GM10266 (cell line): ENCODE measurements around the gene TFIP11.

Experiments
- DNase-seq: peaks from one replicate; pipeline ENCODE4 v3.0.0; 2012; ENCODE audit errors: extremely low spot score
- TF ChIP-seq, protein P1 (sequence below): IDR thresholded peaks from 2 replicates; pipeline ENCODE4 v1.5.1; 2012; ENCODE audit warnings: mild to moderate bottlenecking, low read depth; ENCODE audit not compliant: control insufficient read depth, insufficient read depth; ENCODE audit errors: missing control alignments

TFIP11 gene

DNA sequence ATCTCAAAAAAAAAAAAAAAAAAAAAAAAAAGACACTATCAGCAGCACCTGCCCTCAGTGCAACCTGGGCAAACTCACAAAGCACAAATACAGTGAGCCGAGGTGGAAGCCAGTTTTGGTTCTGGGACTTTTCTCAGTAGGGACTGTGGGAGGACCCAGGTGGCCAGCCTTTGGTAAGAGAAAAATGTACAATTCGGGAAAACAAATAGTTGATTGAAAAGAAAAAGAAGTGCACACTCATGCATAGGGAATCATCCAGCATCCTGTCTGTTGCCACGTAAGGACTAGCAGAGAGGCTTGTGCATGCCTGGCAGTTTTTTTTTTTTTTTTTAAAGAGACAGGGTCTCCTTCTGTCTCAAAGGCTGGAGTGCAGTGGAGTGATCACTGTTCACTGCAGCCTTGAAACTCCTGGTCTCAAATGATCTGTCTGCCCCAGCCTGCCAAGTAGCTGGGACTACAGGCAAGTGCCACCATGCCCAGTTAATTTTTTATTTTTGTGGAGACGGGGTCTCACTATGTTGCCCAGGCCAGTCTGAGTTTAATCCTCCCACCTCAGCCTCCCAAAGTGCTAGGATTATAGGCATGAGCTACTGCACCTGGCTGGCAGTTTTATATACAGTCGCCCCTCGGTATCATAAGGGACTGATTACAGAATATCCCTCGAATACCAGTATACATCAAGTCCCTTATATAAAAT is 40.9 kb upstream of the TFIP11 start:
- TF ChIP-seq, protein P1, sequence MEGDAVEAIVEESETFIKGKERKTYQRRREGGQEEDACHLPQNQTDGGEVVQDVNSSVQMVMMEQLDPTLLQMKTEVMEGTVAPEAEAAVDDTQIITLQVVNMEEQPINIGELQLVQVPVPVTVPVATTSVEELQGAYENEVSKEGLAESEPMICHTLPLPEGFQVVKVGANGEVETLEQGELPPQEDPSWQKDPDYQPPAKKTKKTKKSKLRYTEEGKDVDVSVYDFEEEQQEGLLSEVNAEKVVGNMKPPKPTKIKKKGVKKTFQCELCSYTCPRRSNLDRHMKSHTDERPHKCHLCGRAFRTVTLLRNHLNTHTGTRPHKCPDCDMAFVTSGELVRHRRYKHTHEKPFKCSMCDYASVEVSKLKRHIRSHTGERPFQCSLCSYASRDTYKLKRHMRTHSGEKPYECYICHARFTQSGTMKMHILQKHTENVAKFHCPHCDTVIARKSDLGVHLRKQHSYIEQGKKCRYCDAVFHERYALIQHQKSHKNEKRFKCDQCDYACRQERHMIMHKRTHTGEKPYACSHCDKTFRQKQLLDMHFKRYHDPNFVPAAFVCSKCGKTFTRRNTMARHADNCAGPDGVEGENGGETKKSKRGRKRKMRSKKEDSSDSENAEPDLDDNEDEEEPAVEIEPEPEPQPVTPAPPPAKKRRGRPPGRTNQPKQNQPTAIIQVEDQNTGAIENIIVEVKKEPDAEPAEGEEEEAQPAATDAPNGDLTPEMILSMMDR: no peak
- no peak for DNase-seq

GRCh38 chr22:26552466-26552865 is 40.2 kb upstream of the TFIP11 start:
- DNase-seq: no peak
- TF ChIP-seq, protein P1: no peak

DNA sequence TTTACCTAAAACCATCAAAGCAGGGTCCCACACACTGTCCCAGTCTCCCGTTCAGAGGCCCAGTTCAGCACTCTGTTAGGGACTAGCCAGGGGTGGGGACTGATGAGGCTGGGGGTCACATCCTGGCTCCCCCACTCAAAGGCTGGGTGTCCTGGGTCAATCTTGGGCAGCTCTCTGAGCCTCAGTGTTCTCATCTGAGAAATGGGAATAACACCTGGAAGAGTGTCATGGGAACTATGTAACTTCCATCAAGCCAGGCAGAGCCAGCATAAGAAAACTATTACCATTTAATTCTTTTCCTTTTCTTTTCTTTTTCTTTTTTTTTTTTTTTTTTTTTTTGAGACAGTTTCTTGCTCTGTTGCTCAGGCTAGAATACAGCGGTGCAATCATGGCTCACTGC is 39.3 kb upstream of the TFIP11 start:
- DNase-seq: no peak
- TF ChIP-seq, protein P1: no peak

DNA sequence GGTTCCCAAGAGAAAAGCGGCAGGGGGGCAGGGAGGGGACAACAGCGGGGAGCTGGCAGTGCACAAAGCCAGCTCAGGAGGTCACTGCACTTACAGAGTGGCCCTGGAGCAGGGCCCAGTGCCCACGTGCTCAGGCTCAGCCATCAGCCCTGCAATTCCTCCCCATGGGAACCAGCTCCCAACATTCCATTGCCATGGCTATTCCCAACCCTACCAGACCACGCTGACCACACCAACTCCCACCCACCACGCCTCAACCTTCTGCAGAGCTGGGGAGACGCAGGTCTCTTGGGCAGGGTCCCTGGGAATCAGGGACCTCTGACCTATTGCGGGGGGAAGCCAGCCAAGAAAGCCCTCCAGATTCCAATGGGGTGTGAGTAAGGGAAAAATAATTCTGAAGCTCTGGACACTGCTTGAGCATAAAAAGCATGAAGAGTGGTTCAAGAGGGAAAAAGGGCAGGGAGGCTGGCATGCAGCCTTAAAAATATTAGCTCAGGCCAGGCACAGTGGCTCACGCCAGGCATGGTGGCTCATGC is 38.3 kb upstream of the TFIP11 start:
- TF ChIP-seq, protein P1: no peak
- DNase-seq: no peak

DNA sequence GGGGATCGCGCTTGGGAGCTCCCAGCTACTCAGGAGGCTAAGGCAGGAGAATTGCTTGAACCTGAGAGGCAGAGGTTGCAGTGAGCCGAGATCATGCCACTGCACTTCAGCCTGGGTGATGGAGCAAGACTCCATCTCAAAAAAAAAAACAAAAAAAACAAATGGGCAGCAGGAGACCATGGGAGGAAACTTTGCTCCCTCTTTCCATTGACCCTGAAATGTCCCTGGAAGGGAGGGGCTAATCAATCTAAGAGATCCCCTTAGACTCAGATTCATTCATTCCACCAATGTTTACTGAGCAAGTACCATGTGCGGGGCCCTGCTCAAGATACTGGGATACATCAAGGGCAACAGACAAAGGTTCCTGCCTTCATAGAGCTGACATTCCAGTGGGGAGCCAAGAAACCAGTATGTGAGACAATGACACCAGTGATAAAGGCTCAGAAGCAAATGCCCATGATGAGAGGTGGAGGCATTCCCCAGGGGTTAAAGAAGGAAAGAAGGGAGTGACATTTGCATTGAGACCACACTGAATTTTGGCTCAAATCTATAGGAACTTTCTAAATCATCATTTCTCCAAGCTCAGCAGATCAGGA is 37.7 kb upstream of the TFIP11 start:
- no peak for DNase-seq
- TF ChIP-seq, protein P1: no peak

DNA sequence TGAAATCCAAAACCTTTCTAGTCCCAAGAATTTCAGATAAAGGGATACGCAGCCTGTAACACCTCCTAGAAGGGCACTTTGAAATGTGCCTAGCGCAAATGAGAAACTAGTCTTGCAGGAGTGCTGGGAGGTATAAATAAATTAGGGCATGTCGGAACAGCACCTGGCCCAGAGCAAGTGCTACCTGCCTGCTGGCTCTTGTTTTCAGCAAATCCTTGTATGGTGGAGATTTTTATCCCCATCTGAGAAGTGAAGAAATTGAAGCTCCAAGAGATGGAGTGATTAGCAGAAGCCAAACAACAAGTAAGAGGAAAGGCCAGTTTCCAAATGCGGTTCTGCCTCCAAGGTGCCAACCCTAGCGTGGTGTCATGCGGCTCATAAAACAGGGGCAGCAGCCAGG is 36.7 kb upstream of the TFIP11 start:
- DNase-seq: no peak
- TF ChIP-seq, protein P1: no peak

- DNase-seq: no peak
- TF ChIP-seq, protein P1: no peak
Measured at GRCh38 chr22:26548303-26548702, 36.0 kb upstream of the TFIP11 start.
